Ishikawa (cell line): ENCODE results near the gene SLCO3A1.

Source experiments
- CREB1 ChIP-seq: IDR thresholded peaks from 2 replicates; pipeline ENCODE4 v1.6.1; 2012; ENCODE audit warnings: low read depth
- EP300 ChIP-seq: IDR thresholded peaks from 2 replicates; pipeline ENCODE4 v1.6.1; 2012; ENCODE audit warnings: borderline replicate concordance
- NFIC ChIP-seq: IDR thresholded peaks from 2 replicates; pipeline ENCODE4 v1.6.1; 2012
- RAD21 ChIP-seq: IDR thresholded peaks from 2 replicates; pipeline ENCODE4 v1.6.1; 2012; ENCODE audit warnings: low read depth
- TCF12 ChIP-seq: IDR thresholded peaks from 2 replicates; pipeline ENCODE4 v1.6.1; 2012; ENCODE audit warnings: low read depth
- TEAD4 ChIP-seq: IDR thresholded peaks from 2 replicates; pipeline ENCODE4 v1.6.1; 2012
- TF ChIP-seq, protein P1 (sequence below): IDR thresholded peaks from 2 replicates; pipeline ENCODE4 v1.6.1; 2012

DNA sequence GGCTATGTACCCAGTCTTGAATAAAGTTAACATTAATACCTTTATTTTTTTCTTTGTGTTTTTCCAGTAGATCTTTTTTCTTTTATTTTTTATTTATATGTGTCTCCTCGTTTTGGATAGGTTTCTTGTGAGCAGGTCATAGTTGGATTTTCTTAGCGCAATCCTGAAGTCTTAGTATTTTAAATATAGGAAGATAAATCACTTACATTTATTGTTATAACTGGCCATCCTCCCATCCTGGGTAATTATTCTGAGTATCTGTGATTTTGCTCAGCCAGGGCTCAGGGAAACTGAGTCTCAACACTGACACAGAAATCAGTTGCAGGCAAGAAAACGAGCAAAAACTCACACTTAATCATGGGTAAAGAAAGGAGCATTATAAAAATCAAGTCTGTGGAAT lies 11.6 kb upstream of the SLCO3A1 start:
- TF ChIP-seq TCF12 (no peak), TEAD4 (no peak), EP300 (no peak), RAD21 (no peak), NFIC (no peak), CREB1 (no peak)
- TF ChIP-seq, protein P1, sequence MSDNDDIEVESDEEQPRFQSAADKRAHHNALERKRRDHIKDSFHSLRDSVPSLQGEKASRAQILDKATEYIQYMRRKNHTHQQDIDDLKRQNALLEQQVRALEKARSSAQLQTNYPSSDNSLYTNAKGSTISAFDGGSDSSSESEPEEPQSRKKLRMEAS, result no peak
